GM12878 (cell line): ENCODE results near the gene MVB12B.

ENCODE experiments used
- MTA2 ChIP-seq: fragments of 450-650 bp; IDR thresholded peaks from 2 replicates; pipeline ENCODE4 v1.6.1; 2016; ENCODE audit warnings: low read depth, mild to moderate bottlenecking, moderate library complexity
- NR2F1 ChIP-seq: fragments of 450-650 bp; conservative IDR thresholded peaks from 2 replicates; pipeline ENCODE4 v1.6.1; 2017; ENCODE audit warnings: mild to moderate bottlenecking
- POLR2AphosphoS5 ChIP-seq: IDR thresholded peaks from 2 replicates; pipeline ENCODE4 v1.6.1; 2011; ENCODE audit warnings: mild to moderate bottlenecking, low read length, inconsistent platforms
- RCOR1 ChIP-seq: conservative IDR thresholded peaks from 2 replicates; pipeline ENCODE4 v1.6.1; 2012; ENCODE audit warnings: low read depth, low read length, improper control_type of control experiment
- TF ChIP-seq, protein P1 (sequence below), 3 experiments: IDR thresholded peaks in 2 of 3; conservative IDR thresholded peaks in 1 of 3; 2 replicates each; pipeline ENCODE4 v1.5.1; 2011; ENCODE audit warnings: low read depth in 3 of 3, low read length in 3 of 3, mild to moderate bottlenecking in 3 of 3, control low read depth in 2 of 3, moderate library complexity in 2 of 3, inconsistent platforms in 1 of 3, mixed read lengths in 1 of 3; ENCODE audit not compliant: control insufficient read depth in 2 of 3, insufficient read depth in 1 of 3; ENCODE audit errors: extremely low read depth in 1 of 3
- TF ChIP-seq, protein P2 (sequence below): IDR thresholded peaks from 2 replicates; pipeline ENCODE4 v1.6.1; 2012; ENCODE audit warnings: mild to moderate bottlenecking, low read depth, low read length
- TF ChIP-seq, protein P3 (sequence below): fragments of 450-650 bp; IDR thresholded peaks from 2 replicates; pipeline ENCODE4 v1.6.1; 2017; ENCODE audit warnings: antibody characterized with exemption, mild to moderate bottlenecking, moderate library complexity

DNA sequence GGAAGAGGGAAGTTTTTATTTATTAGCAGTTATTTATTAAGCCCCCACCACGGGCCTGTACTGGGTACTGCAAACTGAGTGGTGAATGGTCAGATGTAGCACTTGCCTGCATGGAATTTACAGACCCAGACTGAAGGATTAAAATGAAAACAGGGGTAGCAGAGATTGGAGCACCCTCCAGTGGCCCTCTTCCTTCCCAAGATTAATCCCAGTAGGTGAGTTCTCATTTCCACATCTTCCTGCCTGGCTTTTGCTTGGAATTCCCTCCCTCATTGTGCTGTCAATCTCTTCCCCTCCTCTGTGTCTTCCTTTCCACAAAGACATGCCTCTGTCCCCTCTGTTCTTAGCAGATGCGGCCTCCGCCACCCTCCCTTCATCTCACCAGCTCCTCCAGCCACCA, 39.2 kb downstream of the MVB12B start:
- no peak for TF ChIP-seq MTA2
- TF ChIP-seq, protein P1, sequence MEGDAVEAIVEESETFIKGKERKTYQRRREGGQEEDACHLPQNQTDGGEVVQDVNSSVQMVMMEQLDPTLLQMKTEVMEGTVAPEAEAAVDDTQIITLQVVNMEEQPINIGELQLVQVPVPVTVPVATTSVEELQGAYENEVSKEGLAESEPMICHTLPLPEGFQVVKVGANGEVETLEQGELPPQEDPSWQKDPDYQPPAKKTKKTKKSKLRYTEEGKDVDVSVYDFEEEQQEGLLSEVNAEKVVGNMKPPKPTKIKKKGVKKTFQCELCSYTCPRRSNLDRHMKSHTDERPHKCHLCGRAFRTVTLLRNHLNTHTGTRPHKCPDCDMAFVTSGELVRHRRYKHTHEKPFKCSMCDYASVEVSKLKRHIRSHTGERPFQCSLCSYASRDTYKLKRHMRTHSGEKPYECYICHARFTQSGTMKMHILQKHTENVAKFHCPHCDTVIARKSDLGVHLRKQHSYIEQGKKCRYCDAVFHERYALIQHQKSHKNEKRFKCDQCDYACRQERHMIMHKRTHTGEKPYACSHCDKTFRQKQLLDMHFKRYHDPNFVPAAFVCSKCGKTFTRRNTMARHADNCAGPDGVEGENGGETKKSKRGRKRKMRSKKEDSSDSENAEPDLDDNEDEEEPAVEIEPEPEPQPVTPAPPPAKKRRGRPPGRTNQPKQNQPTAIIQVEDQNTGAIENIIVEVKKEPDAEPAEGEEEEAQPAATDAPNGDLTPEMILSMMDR (IDR thresholded peaks at IDR 0.05 in 2 of 3, conservative IDR thresholded peaks at IDR 0.05 in 1 of 3; ENCODE audit: control insufficient read depth in 2 of 3, extremely low read depth in 1 of 3, insufficient read depth in 1 of 3, low read depth in 3 of 3, low read length in 3 of 3) = no peak
- no peak for TF ChIP-seq RCOR1
- TF ChIP-seq NR2F1 = no peak
- TF ChIP-seq, protein P2, sequence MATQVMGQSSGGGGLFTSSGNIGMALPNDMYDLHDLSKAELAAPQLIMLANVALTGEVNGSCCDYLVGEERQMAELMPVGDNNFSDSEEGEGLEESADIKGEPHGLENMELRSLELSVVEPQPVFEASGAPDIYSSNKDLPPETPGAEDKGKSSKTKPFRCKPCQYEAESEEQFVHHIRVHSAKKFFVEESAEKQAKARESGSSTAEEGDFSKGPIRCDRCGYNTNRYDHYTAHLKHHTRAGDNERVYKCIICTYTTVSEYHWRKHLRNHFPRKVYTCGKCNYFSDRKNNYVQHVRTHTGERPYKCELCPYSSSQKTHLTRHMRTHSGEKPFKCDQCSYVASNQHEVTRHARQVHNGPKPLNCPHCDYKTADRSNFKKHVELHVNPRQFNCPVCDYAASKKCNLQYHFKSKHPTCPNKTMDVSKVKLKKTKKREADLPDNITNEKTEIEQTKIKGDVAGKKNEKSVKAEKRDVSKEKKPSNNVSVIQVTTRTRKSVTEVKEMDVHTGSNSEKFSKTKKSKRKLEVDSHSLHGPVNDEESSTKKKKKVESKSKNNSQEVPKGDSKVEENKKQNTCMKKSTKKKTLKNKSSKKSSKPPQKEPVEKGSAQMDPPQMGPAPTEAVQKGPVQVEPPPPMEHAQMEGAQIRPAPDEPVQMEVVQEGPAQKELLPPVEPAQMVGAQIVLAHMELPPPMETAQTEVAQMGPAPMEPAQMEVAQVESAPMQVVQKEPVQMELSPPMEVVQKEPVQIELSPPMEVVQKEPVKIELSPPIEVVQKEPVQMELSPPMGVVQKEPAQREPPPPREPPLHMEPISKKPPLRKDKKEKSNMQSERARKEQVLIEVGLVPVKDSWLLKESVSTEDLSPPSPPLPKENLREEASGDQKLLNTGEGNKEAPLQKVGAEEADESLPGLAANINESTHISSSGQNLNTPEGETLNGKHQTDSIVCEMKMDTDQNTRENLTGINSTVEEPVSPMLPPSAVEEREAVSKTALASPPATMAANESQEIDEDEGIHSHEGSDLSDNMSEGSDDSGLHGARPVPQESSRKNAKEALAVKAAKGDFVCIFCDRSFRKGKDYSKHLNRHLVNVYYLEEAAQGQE = no peak
- TF ChIP-seq POLR2AphosphoS5 = no peak
- TF ChIP-seq, protein P3, sequence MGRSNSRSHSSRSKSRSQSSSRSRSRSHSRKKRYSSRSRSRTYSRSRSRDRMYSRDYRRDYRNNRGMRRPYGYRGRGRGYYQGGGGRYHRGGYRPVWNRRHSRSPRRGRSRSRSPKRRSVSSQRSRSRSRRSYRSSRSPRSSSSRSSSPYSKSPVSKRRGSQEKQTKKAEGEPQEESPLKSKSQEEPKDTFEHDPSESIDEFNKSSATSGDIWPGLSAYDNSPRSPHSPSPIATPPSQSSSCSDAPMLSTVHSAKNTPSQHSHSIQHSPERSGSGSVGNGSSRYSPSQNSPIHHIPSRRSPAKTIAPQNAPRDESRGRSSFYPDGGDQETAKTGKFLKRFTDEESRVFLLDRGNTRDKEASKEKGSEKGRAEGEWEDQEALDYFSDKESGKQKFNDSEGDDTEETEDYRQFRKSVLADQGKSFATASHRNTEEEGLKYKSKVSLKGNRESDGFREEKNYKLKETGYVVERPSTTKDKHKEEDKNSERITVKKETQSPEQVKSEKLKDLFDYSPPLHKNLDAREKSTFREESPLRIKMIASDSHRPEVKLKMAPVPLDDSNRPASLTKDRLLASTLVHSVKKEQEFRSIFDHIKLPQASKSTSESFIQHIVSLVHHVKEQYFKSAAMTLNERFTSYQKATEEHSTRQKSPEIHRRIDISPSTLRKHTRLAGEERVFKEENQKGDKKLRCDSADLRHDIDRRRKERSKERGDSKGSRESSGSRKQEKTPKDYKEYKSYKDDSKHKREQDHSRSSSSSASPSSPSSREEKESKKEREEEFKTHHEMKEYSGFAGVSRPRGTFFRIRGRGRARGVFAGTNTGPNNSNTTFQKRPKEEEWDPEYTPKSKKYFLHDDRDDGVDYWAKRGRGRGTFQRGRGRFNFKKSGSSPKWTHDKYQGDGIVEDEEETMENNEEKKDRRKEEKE = no peak
